HG03460 (cell line): Measurements from ENCODE around the gene FREY1.
A peak's percentile ranks its signal among the peaks of the same experiment; 100 is the strongest.

Experiments used
- ATAC-seq: cut with Tn5 transposase; IDR thresholded peaks from one replicate; pipeline ENCODE4 v1.9.1; 2021; ENCODE audit not compliant: unreplicated experiment

FREY1 gene

DNA sequence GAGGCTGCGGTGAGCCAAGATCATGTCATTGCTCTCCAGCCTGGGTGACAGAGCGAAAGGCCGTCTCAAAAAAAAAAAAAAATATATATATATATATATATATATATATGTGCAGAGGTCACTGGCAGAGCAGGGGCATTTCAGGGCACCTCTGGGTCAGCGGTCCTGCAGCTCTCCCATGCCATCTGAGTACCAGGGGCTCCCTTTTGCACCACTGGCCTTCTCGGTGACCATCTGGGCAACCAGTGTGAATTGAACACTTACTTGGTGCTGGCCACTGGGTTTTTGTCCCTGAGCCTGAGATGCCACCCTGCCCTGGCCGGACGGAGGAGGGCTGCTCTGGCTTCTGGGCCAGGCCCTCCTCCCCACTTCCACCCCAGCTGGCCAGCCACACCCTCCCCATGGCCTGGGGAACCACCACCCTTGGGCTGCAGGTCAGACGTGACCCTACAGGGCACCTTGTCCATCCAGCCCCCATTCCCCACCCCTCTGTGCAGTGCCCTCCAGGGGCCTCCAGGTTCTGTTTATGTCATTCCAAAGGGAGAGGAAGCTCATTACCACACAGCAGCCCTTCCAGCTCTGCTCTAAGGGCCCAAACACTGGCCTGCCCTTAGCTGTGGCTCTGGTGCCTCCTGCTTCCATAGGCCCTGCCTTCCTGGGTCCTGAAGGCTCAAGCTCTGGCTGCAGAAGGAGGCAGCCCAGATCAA lies 11.4 kb downstream of the FREY1 start:
- no peak for ATAC-seq

DNA sequence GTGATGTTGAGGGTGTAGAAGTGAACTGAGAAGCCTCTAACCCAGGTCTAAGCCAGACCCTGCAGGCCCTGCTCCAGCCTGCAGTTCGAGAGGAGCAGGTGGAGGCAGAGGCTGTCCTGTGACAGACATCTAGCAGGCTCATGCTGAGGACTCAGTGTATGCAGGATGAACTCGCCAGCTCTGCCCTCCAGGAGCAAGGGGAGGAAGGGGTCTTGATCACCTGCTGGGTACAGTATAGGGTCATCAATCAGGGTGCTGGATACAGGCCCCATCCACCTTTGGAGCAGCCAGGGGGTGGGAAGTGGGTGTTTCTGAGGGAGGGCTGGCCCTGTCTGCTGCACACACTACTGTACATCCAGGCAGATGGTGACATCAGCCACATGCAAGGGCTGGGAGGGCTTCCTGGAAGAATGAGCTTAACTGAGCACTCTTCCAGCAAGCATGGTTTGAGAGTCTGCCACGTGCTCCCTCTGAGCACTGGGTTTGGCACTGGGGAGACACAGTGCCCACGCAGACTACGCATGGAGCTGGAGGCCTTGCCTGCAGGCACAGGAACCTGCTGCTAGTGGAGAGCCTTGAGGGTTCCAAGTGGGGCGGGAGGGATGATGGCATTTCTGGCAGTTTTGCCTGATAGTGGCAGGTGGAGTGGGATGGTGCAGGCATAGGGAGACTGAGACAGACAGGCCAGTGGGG lies 12.4 kb downstream of the FREY1 start:
- no peak for ATAC-seq

DNA sequence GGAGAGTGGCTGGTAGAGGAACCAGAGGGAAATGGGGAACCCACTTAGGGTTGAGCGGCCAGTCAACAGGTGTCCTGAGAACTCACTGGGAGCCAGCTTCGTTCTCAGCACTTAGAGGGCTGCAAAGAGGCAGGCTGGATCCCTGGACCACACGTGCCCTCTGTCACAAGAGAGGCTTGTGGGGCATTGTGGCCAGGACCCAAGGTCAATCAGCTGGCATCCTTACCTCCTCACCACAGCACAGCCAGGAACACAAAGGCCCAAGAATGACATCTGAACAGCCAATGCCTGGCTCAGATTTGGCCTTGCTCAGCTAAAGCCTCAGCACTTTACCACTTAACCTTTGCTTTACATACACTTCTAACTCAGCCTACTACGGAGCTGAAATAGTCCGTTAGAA lies 14.2 kb downstream of the FREY1 start:
- ATAC-seq: no peak

DNA sequence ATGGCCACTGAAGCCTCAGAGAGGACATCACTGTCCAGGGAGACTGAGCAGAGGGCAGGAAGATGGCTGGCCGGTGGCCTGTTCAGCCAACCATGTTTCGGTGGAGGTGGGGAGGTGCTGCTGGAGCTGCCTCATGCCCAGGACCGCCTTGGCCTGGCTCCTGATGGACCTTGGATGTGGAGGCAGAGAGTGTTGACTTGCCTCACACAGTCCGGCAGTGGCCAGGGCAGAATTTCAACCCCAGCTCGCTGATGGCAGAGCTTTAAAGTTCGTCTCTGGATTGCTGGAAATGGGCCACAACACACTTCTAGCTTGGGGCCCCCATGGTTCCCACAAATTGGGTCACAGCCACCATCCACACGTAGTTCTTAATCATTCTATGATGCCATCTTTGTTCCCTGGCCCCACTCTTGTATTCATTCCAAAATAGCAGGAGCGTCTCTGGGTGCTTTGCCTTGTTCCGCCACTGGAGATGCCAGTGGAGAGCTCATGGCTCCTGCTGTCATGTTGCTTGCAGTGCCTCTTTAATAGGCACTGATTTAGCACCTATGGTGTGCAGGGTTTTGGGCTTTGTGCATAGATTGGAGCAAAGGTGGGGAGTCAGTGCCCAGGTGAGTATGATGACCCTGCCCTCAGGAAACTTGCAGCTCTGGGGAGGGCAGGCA lies 16.1 kb downstream of the FREY1 start:
- ATAC-seq: no peak

DNA sequence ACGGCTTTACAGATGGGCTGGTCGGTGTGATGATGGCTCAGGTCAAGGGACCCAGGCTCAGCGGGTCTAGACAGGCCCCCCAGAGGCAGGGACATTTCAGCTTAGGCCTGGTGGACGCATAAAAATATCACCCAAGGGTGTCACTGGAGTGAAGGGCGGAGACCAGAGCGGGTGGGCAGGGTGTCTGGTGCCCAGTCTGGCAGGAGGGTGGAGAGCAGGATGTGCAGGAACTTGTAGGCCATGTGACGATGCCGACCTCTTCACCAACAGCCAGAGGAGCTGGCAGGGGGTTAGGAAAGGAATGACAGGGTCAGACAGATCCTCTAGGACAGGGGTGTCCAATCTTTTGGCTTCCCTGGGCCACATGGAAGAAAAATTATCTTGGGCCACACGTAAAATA lies 17.1 kb downstream of the FREY1 start:
- no peak for ATAC-seq

DNA sequence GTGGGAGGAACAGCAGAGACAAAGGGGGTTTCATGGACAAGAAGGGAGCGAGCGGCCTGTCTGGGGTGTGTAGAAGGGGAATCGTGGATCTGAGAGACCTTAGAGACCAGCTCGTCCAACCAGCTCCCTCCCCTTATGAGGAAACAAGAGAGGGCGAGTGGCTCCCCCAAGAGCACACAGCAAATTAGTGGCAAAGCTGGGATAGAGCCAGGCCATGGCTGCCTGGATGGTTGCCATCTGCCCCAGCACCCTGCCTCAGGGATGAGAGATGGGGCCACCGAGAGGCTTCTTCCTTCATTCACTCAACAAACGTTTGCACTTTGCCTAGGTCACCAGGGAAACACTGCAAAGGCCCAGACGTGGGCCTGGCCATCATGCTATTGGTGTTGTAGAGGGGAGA lies 17.5 kb downstream of the FREY1 start:
- no peak for ATAC-seq

DNA sequence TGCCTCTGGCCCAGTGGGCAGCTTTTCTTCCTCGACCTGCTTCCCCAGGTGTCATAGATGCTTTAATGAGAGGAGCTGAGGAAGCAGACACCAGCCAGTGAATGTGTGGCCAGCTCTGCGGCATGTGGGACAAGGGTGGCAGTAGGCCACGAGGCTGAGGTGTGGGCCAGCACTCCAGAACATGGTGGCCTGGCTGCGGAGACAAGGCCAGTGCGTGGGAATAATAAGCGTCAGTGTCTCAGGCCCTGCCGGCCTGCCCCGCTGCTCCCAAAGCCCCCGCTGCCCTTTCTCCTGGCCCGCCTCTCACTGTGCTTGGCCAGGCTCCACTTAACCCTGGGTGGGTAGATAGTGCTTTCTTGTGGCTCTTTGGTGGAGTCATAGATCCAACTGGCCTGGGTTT lies 19.5 kb downstream of the FREY1 start:
- no peak for ATAC-seq

DNA sequence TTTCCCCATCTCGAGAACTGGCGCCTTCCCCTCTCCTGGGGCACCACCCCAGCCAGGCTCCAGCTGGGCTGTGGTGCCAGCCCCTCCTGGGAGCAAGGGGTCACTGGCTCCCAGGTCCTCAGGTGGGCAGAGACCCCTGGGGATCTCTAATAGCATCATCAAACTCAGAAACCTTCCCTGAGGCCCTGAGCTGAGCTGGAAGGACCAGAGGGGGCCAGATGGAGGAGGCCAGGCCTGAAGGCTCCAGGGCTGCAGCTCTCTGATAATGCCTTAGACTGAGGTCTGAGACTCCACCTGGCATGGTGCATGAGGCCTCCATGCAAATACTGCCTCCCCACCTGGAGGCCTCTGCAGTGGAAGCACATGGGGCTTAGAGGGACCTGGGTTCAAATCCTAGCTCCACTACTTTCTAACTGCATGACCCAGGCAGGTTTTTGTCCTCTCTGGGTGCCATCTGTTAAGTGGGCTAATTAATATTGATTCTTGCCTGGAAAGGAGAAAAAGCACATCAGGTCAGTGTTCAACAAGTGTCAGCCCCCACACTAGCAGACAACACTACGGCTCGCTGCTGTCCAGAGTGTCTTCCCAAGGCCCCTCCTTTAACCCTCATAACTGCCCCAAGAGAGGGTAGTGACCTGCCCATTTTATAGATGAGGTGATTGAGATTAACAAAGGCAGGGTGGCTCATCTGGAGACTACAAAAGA lies 20.1 kb downstream of the FREY1 start:
- no peak for ATAC-seq

DNA sequence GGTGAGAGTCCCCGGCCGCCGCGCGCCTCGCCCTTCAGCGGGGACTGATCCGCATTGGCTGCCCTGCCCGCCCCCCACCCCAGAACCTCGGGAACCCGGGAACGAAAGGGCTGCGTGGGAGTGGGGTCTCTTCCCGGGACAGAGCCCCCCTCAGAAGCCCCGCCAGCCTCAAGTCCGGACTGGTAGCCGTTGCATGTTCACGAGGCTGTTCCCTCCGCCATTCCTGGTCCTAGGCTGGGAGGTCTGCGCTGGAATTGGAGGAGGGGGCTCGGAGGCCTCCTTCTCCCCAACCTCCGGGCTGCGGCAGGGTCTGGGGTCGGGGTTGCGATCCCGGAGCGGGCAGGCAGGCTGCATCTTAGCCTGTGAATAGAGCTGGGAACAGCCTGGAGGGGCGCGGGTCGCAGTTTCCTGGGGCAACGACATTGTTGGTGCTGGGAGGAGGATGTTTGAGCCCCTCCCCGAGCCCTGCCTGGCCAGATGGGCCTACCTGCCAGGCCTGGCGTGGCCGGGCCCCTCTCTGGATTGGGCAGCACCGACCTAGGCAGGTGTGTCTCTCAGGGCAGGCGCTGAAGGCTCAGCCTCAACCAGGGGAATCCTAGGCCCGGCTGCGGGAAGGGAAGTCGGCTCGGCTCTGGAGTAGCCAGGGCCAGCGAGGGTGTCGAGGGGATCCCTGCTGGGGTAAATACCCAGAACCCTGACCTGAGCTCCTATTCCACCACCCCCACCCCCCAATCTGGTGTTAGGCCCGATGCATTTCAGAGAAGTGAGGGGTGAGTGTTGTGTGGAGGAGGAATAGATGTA lies 20.9 kb downstream of the FREY1 start:
- no peak for ATAC-seq

DNA sequence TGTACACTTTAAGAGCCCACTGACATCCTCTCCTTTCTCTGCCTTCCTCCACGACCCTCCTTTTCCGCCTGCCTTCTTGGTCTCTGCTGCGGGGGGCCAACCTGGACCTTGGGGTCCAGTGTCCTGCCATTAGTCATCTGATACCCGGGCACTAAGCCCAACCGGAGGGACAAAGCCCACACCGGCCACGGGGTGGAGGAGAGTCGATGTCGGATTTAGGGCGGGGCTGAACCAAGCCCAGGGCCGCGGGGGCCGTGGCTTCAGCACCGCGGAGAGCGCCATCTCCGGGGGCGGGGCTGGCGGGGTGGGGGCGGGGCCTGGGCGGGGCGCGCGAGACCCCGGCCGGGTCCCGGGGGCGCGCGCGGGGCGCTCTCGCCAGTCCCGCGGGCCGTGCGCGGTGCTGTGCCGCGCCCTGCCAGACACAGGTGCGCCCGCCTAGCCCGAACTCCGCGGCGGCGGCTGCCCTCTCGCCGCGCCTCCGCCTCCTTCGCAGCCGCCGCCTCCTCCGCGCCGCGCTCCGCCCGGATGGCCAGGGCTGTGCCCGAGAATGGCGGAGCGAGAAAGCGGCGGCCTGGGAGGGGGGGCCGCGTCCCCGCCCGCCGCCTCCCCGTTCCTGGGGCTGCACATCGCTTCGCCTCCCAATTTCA lies 21.7 kb downstream of the FREY1 start, which contains the start of gene MAPK8IP1:
MAPK8IP1 (plus strand) TSS at position 378 of the 647 bp plus-strand sequence; CDS start at position 548, 170 bp downstream.
- ATAC-seq: peak; percentile 66

DNA sequence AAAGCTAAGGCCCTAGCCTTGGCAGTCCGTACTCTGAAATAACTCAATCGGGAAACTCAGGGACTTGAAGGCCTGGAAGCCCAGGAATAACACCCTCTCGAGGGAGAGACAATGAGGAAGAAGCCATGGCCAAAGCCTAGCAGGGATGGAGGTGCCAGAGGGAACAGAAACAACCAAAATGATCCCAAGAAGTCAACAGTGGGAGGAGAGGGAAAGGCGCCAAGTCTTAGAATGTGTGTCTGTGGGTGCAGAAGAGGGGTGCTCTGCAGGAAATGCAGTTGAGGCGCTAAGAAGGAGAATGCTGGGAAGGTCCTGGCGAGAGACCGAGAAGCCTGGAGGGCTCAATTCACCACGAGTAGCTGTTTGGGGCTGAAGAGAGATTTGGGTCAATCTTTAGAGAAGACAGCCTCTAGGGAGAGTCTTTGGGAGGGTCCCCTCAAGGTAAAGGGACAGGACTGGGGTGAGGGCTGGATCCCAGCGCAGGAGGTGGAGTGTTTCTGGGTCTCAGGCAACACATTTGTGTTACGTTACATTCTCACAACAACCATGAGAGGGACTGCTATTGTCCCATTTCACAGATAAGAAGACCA lies 22.4 kb downstream of the FREY1 start:
- ATAC-seq: no peak

DNA sequence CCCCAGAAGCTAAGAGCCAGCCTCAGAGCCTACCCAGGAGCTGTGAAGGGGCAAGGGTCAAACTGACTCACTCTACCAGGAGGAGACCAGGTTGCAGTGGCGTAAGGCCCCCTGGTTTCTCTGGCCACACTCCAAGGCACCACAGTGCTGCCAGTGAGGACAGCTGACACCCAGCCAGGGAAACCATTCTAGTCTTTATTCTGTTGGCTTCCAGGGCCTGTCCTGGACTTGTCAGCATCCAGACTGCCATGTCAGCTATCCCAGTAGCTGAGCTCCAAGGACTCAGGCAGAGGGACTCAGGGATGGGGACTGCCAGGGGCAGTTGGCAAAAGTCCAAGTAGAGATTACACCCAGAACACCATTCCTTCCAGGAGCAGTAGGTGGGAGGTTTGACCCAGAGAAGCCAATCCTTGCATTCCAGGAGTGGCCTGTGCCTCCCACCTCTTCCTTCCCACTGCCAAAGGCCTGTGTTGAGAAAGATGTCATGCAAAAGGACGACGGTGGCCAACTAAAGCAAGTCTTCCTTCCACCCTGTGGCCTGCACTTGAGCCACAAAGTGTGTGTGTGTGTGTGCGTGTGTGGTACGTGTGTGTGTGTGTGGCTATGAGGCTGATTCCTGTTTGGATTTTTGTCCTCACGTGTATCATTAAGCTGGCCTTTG lies 25.2 kb downstream of the FREY1 start:
- ATAC-seq: no peak

DNA sequence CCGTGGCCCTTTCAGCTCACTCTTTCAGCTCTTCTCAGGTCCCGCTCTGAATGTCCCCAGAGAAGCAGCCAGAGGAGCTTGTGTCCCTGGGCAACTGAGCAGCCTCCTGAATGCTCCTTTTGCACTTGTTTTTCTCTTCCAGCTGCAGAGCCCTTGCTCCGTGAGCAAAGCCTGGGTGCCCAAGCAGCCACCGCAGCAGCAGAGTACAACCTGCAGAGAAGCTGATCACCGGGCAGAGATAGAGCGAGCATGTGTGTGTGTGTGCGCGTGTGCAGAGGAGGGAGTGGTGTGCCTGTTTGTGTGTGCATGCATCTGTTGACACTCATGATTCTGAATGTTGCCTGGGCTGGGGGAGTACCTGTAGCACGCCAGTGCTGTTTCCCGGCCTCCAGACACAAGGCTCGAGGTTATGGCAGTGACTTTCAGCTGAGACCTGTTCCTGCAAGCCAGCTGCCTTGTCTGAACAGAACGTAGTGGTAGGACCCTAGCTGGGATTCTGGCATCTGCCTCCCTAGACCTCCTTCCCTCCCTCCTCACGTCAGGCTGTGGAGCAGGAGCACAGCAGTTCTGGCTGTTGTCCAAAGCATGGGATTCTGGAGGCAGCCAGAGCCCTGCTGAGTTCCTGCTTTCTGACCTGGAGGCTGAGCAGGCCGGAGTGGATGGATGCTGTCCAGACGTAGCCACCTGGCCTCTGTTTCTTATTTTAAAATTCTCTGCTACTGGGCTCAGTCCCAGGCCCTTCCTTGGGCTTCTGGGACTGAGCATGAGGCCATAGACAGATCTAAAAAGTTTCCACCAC lies 26.1 kb downstream of the FREY1 start:
- ATAC-seq: no peak

DNA sequence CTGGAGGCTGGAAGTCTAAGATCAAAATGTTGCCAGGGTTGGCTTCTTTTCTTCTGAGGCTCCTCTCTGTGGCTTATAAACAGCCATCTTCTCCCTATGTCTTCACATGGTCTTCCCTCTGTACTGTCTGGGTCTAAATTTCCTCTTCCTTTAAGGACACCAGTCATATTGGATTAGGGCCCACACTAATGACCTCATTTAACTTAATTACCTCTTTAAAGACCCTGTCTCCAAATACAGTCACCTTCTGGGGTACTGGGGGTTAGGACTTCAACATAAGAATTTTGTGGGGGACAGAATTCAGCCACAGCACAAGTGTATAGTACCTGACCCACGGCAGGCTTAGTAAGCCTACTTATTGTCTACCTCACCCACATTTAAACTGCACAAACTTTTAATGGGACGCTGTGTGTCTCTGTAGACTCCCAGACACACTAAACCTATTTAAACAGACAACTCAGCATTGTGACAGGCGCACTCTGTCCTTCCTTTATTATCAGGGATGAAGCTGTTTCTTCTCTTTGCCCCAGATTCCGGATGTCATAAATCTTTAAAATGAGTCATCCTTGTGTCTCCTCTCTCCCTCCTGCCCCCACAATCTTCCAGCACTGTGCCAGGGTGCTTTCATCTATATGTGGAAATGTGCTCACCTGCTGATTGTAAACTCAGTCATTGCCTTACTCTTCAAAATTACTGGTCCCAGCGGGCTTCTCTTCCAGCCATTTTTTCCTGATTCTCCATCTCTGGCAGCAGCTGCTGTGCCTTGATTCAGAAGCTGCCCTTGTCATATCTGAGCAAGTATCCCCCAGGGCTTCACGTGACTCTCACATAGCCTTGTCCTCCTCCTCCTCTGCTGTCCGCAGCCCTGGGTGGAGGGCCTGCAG lies 27.0 kb downstream of the FREY1 start:
- ATAC-seq: no peak

DNA sequence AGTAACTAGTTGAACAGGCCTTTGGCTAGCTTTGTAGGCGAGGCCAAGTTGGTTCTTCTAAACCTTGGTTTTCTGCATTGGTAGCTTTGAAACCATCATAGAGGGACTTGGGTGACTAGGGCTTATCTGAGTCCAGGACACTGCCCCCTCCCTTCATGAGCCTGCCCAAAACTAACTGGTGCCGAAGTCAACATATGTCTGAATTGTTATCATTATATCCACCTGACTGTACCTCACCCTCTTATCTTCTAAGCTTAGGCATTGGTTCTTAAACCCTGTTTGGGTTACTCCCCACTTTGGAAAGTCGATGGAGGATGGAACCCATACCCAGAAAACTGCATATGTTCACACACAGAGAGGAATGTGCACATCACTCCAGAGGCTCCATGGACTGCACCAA lies 29.2 kb downstream of the FREY1 start:
- no peak for ATAC-seq

DNA sequence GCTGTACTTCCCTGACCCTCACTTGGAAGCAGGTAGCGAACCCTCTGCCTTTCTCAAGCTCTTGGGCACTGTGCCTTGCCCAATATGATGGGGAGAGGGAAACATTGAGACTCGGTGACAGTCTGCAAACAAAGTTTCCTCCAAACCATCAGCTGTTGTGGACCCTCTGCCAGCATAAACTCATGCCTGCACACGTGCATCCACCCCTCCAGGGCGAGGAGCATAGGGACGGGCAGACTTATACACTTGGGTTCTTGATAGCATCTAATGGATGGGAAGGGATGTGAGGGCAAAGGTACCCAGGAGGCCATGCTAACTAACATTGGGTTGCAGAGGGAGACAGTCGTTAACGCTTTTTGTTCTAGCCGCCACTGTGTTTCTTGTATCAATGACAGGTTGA lies 29.9 kb downstream of the FREY1 start:
- no peak for ATAC-seq

DNA sequence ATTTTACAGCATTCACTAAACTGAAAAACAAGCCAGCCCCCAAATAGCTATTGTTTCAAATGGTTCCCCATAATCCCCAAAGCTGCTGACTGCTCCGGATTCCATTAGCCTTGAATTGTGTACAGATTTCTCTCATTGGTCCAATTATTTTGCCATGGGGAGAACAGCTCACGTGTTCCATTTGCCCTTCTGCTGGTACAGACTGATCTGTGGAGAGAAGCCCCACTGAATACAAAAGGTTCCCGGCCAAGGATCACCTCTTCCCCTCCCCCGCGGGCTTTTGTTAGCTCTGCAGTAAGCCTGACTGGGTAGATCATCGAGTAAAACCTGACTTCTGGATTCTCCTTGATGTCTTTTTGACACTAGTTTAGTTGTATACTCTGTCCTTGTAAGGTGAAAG lies 30.7 kb downstream of the FREY1 start:
- ATAC-seq: no peak
